B cell (primary cell): ENCODE results near the gene DNAH12. TPM values are rescaled to one million over a fixed set of nuclear protein-coding genes. Genes with fewer than 3 reads are reported as not detected.
"Not testable (repeated sequence)": the region's sequence is repeated elsewhere in the genome, so short reads cannot be mapped to it uniquely, and the experiment has no call there.

Experiments used
- ATAC-seq: fragments of 200-7000 bp; cut with Tn5 transposase; one replicate; pipeline ENCODE4 v1.10.0; 2021; ENCODE audit warnings: low read depth, mild to moderate bottlenecking, moderate number of reproducible peaks, moderate library complexity
- CTCF ChIA-PET: fragments of 350-600 bp; sonication (Branson Sonifier 250); formaldehyde crosslinking; loops from one replicate; lab custom pipeline; 2021; ENCODE audit warnings: antibody characterized with exemption, inconsistent platforms; lab: Charles Lee
- POLR2A ChIA-PET: fragments of 350-600 bp; sonication (Branson Sonifier 250); formaldehyde crosslinking; loops from one replicate; lab custom pipeline; 2021; ENCODE audit warnings: antibody characterized with exemption; lab: Charles Lee
- DNase-seq: peaks from one replicate; pipeline ENCODE4 v3.0.0; 2013
- H2AFZ ChIP-seq: 2 replicates; pipeline ENCODE4 v1.6.1; 2012; ENCODE audit warnings: mild to moderate bottlenecking, low read depth, low read length; ENCODE audit not compliant: insufficient read depth, poor library complexity, severe bottlenecking
- H3K27ac ChIP-seq, 2 donors: 1 replicate in 1 of 2; 2 replicates in 1 of 2; pipeline ENCODE4 v1.5.1; 2012 to 2013; ENCODE audit warnings: low read length in 2 of 2, mild to moderate bottlenecking in 2 of 2, moderate library complexity in 1 of 2
- H3K27me3 ChIP-seq, 4 experiments: fragments of 200-600 bp in 1 of 4; sonication (generic) in 1 of 4; replicated peaks in 1 of 4; 1 replicate in 2 of 4; 2 replicates in 2 of 4; pipeline versions ENCODE4 v1.6.1 to v1.7.0; 2013 to 2016; ENCODE audit warnings: low read length in 3 of 4, mild to moderate bottlenecking in 2 of 4, mixed read lengths in 1 of 4, moderate library complexity in 1 of 4; ENCODE audit not compliant: insufficient read depth in 4 of 4, control insufficient read depth in 3 of 4; ENCODE audit errors: control extremely low read depth in 1 of 4
- H3K36me3 ChIP-seq, 2 experiments: replicated peaks in 1 of 2; 1 replicate in 1 of 2; 2 replicates in 1 of 2; pipeline versions ENCODE4 v1.6.1 to v1.7.1; 2013; ENCODE audit warnings: low read length in 1 of 2; ENCODE audit not compliant: insufficient read depth in 2 of 2, control insufficient read depth in 1 of 2; ENCODE audit errors: control extremely low read depth in 1 of 2, extremely low read depth in 1 of 2
- H3K4me1 ChIP-seq, 2 donors: fragments of 200-600 bp in 1 of 2; sonication (generic) in 1 of 2; 1 replicate in 1 of 2; 2 replicates in 1 of 2; pipeline versions ENCODE4 v1.5.1 to v1.6.1; 2013 to 2017; ENCODE audit warnings: low read length in 2 of 2; ENCODE audit not compliant: control insufficient read depth in 2 of 2, insufficient read depth in 2 of 2
- H3K4me2 ChIP-seq: replicated peaks from 2 replicates; pipeline ENCODE3; 2012; ENCODE audit warnings: mild to moderate bottlenecking, low read depth, low read length; ENCODE audit not compliant: poor library complexity, severe bottlenecking
- H3K4me3 ChIP-seq, 5 experiments: fragments of 200-600 bp in 1 of 5; sonication (generic) in 1 of 5; 1 replicate in 3 of 5; 2 replicates in 2 of 5; pipeline versions ENCODE4 v1.5.1 to v1.7.0; 2011 to 2016; ENCODE audit warnings: low read length in 4 of 5, mild to moderate bottlenecking in 4 of 5, low read depth in 2 of 5, control low read depth in 1 of 5, moderate library complexity in 1 of 5; ENCODE audit not compliant: insufficient read depth in 1 of 5; ENCODE audit errors: control extremely low read depth in 1 of 5, extremely low read depth in 1 of 5
- H3K79me2 ChIP-seq: fragments of 200-600 bp; sonication (generic); one replicate; pipeline ENCODE4 v1.6.0; 2016; ENCODE audit warnings: low read length; ENCODE audit not compliant: control insufficient read depth, insufficient read depth
- H3K9ac ChIP-seq: fragments of 200-600 bp; sonication (generic); 2 replicates; pipeline ENCODE4 v1.6.1; 2017; ENCODE audit warnings: mild to moderate bottlenecking, low read length, moderate library complexity
- H3K9me3 ChIP-seq, 3 donors: one replicate each; pipeline versions ENCODE4 v1.6.1 to v1.7.1; 2013; ENCODE audit warnings: low read length in 2 of 3; ENCODE audit not compliant: control insufficient read depth in 2 of 3, insufficient read depth in 1 of 3; ENCODE audit errors: control extremely low read depth in 1 of 3
- H4K20me1 ChIP-seq: 2 replicates; pipeline ENCODE4 v1.6.0; 2012; ENCODE audit warnings: mild to moderate bottlenecking, low read length; ENCODE audit not compliant: insufficient read depth, control insufficient read depth, poor library complexity, severe bottlenecking
- H3K27ac Mint-ChIP-seq: one replicate; pipeline ENCODE4 v1.8.0; 2021; ENCODE audit warnings: mixed read lengths
- H3K27me3 Mint-ChIP-seq: one replicate; pipeline ENCODE4 v1.8.0; 2021; ENCODE audit warnings: mixed read lengths
- H3K4me1 Mint-ChIP-seq: one replicate; pipeline ENCODE4 v1.8.0; 2021; ENCODE audit warnings: mixed read lengths
- H3K4me3 Mint-ChIP-seq: one replicate; pipeline ENCODE4 v1.8.0; 2021; ENCODE audit warnings: mixed read lengths
- H3K9me3 Mint-ChIP-seq: one replicate; pipeline ENCODE4 v1.8.0; 2022; ENCODE audit warnings: mixed read lengths; ENCODE audit not compliant: insufficient read depth
- EZH2 ChIP-seq: IDR thresholded peaks from 2 replicates; pipeline ENCODE4 v1.6.1; 2012; ENCODE audit warnings: borderline replicate concordance, low read depth, mild to moderate bottlenecking, moderate library complexity, low read length; ENCODE audit not compliant: insufficient read depth, poor library complexity, severe bottlenecking
- WGBS: methylation state at CpG from one replicate; pipeline ENCODE4 v1.1.5; 2013; ENCODE audit warnings: missing lambda C conversion rate; ENCODE audit not compliant: insufficient coverage; 5-methylcytosine and 5-hydroxymethylcytosine counted together
- intact Hi-C: fragments of 100-400 bp; cut with micrococcal nuclease; formaldehyde crosslinking; loops from one replicate; pipeline ENCODE4 v1.10.0; 2022
- polyA plus RNA-seq: library from polyadenylated mRNA; depleted of rRNA; stranded (reverse); fragments of >200 nt; gene quantifications from 2 replicates; pipeline ENCODE4 v1.2.3, GENCODE V29; 2012
- total RNA-seq, 2 donors: library from RNA; stranded (reverse); fragments of 120-200 nt in 1 of 2; gene quantifications; 1 replicate in 1 of 2; 2 replicates in 1 of 2; pipeline versions ENCODE4 v1.2.3 to v1.2.4, GENCODE V29; 2013 to 2022
- TF ChIP-seq, protein P1 (sequence below): fragments of 200-600 bp; IDR thresholded peaks from one replicate; pipeline ENCODE4 v1.8.0; 2022; ENCODE audit warnings: antibody characterized with exemption, mild to moderate bottlenecking

The DNAH12 gene
- total and polyA plus RNA-seq, 2 donors (not counting 1 experiment from before 2014, with no cell fraction given) = 0.09 to 0.17 TPM

GRCh38 chr3:57314204-57314603 lies 229.9 kb downstream of the DNAH12 start:
- Histone ChIP-seq H3K4me1 (no peaks in the 10 kb centered on the region), H3K36me3 (no peaks in the 10 kb centered on the region), H3K27me3 (no peaks in the 10 kb centered on the region), H3K4me2 (no peak overlapping the region), H3K27ac (no peak overlapping the region), H3K9ac (no peak overlapping the region), H2AFZ (no peak overlapping the region), H4K20me1 (no peaks in the 10 kb centered on the region), H3K9me3 (peaks cover 0 to 5% (median 0%) of the 10 kb centered on the region in 3 donors), H3K79me2 (no peaks in the 10 kb centered on the region), H3K4me3 (no peak overlapping the region)
- peaks cover 31% of the 10 kb centered on the region for H3K27me3 Mint-ChIP-seq
- no peak for DNase-seq
- no peaks in the 10 kb centered on the region for H3K4me1 Mint-ChIP-seq
- intact Hi-C loops = no loop called here
- no peak overlapping the region for H3K4me3 Mint-ChIP-seq
- WGBS = no CpG with 5 or more reads among the region's 3 CpGs
- H3K27ac Mint-ChIP-seq = no peak overlapping the region
- ChIA-PET CTCF (no interaction called here), POLR2A (no interaction called here)
- no peaks in the 10 kb centered on the region for H3K9me3 Mint-ChIP-seq
- no peak for TF ChIP-seq EZH2
- TF ChIP-seq, protein P1, sequence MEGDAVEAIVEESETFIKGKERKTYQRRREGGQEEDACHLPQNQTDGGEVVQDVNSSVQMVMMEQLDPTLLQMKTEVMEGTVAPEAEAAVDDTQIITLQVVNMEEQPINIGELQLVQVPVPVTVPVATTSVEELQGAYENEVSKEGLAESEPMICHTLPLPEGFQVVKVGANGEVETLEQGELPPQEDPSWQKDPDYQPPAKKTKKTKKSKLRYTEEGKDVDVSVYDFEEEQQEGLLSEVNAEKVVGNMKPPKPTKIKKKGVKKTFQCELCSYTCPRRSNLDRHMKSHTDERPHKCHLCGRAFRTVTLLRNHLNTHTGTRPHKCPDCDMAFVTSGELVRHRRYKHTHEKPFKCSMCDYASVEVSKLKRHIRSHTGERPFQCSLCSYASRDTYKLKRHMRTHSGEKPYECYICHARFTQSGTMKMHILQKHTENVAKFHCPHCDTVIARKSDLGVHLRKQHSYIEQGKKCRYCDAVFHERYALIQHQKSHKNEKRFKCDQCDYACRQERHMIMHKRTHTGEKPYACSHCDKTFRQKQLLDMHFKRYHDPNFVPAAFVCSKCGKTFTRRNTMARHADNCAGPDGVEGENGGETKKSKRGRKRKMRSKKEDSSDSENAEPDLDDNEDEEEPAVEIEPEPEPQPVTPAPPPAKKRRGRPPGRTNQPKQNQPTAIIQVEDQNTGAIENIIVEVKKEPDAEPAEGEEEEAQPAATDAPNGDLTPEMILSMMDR = no peak
- no peak for ATAC-seq

GRCh38 chr3:57309769-57310360 lies 234.3 kb downstream of the DNAH12 start:
- Histone ChIP-seq H4K20me1 (no peaks in the 10 kb centered on the region), H3K27ac (no peak overlapping the region), H3K27me3 (no peaks in the 10 kb centered on the region), H3K4me1 (no peaks in the 10 kb centered on the region), H3K4me2 (no peak overlapping the region), H3K79me2 (no peaks in the 10 kb centered on the region), H3K36me3 (no peaks in the 10 kb centered on the region), H3K4me3 (no peak overlapping the region), H3K9ac (no peak overlapping the region), H3K9me3 (no peaks in the 10 kb centered on the region), H2AFZ (no peak overlapping the region)
- intact Hi-C loops = no loop called here
- ChIA-PET POLR2A (no interaction called here), CTCF (no interaction called here)
- DNase-seq (no peak), ATAC-seq (no peak)
- no peak overlapping the region for H3K27ac Mint-ChIP-seq
- H3K4me3 Mint-ChIP-seq = no peak overlapping the region
- H3K9me3 Mint-ChIP-seq = no peaks in the 10 kb centered on the region
- TF ChIP-seq EZH2 = no peak
- TF ChIP-seq, protein P1 = no peak
- H3K27me3 Mint-ChIP-seq = peaks cover 10% of the 10 kb centered on the region
- no peaks in the 10 kb centered on the region for H3K4me1 Mint-ChIP-seq
- WGBS = no CpG with 5 or more reads among the region's 3 CpGs

DNA sequence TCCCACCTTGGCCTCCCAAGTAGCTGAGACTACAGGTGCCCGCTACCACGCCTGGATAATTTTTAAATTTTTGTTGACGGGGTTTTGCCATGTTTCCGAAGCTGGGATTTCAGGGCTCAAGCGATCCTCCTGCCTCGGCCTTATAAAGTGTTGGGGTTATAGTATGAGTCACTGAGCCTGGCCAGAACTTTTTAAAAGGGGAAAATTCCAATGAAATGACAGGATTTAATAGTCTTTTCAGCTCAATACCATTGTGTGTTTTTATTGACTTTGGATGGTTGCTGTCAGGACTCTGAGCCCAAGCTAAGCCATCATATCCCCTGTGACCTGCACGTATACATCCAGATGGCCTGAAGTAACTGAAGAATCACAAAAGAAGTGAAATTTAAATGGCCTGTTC lies 240.6 kb downstream of the DNAH12 start:
- H3K9me3 ChIP-seq, DNase-seq, H3K9ac ChIP-seq, H2AFZ ChIP-seq, H3K36me3 ChIP-seq, H3K27me3 ChIP-seq, H3K4me3 Mint-ChIP-seq, H3K4me1 ChIP-seq, H3K9me3 Mint-ChIP-seq, H3K27ac Mint-ChIP-seq, ATAC-seq, CTCF ChIA-PET, H3K4me3 ChIP-seq, H3K4me2 ChIP-seq, POLR2A ChIA-PET, intact Hi-C loops, H3K4me1 Mint-ChIP-seq, H3K27ac ChIP-seq, H3K79me2 ChIP-seq, H4K20me1 ChIP-seq: not testable (repeated sequence)
- H3K27me3 Mint-ChIP-seq = peaks cover 19% of the 10 kb centered on the region
- WGBS = 96% methylated on average over 4 of the region's 7 CpGs
